HEK293 (cell line): ENCODE results near the gene HCFC1.

Experiments used
- CTCF ChIP-seq: fragments of 450-650 bp; formaldehyde crosslinking; IDR thresholded peaks from 2 replicates; pipeline ENCODE4 v1.5.1; 2016; ENCODE audit warnings: missing biosample characterization, missing genetic modification characterization
- PATZ1 ChIP-seq: fragments of 450-650 bp; formaldehyde crosslinking; IDR thresholded peaks from 2 replicates; pipeline ENCODE4 v1.5.1; 2016; ENCODE audit warnings: missing biosample characterization, missing genetic modification characterization
- REST ChIP-seq: fragments of 450-650 bp; formaldehyde crosslinking; IDR thresholded peaks from 2 replicates; pipeline ENCODE4 v1.5.1; 2016; ENCODE audit warnings: missing biosample characterization, missing genetic modification characterization
- ZNF114 ChIP-seq: fragments of 450-650 bp; formaldehyde crosslinking; IDR thresholded peaks from 2 replicates; pipeline ENCODE4 v1.5.0; 2017; ENCODE audit warnings: missing biosample characterization, missing genetic modification characterization
- ZNF121 ChIP-seq: fragments of 450-650 bp; formaldehyde crosslinking; IDR thresholded peaks from 2 replicates; pipeline ENCODE4 v1.5.1; 2016; ENCODE audit warnings: missing biosample characterization, missing genetic modification characterization
- ZNF23 ChIP-seq: fragments of 450-650 bp; formaldehyde crosslinking; IDR thresholded peaks from 2 replicates; pipeline ENCODE4 v1.5.1; 2016; ENCODE audit warnings: missing biosample characterization, missing genetic modification characterization, borderline replicate concordance
- ZNF274 ChIP-seq, 2 experiments: fragments of 200-500 bp in 1 of 2; fragments of 450-650 bp in 1 of 2; sonication (Bioruptor generic) in 1 of 2; formaldehyde crosslinking in 1 of 2; IDR thresholded peaks; 2 replicates each; pipeline versions ENCODE4 v1.5.1 to v1.6.1; 2014 to 2016; ENCODE audit warnings: borderline replicate concordance in 1 of 2, inconsistent platforms in 1 of 2, low read length in 1 of 2, missing biosample characterization in 1 of 2, missing genetic modification characterization in 1 of 2
- ZNF701 ChIP-seq: fragments of 450-650 bp; formaldehyde crosslinking; IDR thresholded peaks from 2 replicates; pipeline ENCODE4 v1.5.1; 2016; ENCODE audit warnings: missing biosample characterization, missing genetic modification characterization

- no peak for TF ChIP-seq ZNF701
- no peak for TF ChIP-seq PATZ1 (tag by site-specific recombination)
- TF ChIP-seq ZNF114: no peak
- TF ChIP-seq REST (tag by site-specific recombination): no peak
- no peak for TF ChIP-seq CTCF (tag by site-specific recombination)
- no peak for TF ChIP-seq ZNF274 (IDR thresholded peaks at IDR 0.05; ENCODE audit: low read length)
- no peak for TF ChIP-seq ZNF274 (tag by site-specific recombination; IDR thresholded peaks at IDR 0.05; ENCODE audit: borderline replicate concordance)
- no peak for TF ChIP-seq ZNF23
- no peak for TF ChIP-seq ZNF121 (tag by site-specific recombination)
Measured at GRCh38 chrX:153908219-153908860, 63.3 kb downstream of the HCFC1 start.
